ENCODE results near the gene MACROD2. TPM values are rescaled to one million over a fixed set of nuclear protein-coding genes. Genes with fewer than 3 reads are reported as not detected.
"Not testable (repeated sequence)": the region's sequence is repeated elsewhere in the genome, so short reads cannot be mapped to it uniquely, and the experiment has no call there.

Gene MACROD2
- total RNA-seq, 2 donors from 2014 or later = 0.95 to 4.2 TPM

DNA sequence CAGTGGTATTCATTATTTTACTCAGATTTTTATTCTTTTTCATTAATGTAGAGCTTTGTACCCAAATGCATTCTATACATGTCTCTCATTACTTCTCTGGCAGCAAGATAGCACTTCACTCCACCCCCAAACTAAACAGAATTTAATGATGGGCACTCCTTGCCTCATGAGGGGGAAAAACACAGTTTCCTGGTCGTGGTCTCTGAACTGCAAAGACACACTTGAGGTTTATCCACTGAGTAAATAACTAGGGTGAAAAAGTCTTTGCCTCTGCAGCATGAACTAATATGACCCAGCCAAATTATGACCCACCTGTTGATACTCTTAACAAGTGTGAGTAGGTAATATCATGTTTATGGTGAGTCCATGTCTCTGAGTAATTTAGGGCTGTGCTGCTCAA, 1127.3 kb downstream of the MACROD2 start:
- H3K27ac ChIP-seq = no peak overlapping the region
- TF ChIP-seq CTCF (IDR thresholded peaks at IDR 0.05) = no peak
- H3K4me1 ChIP-seq (ENCODE audit: control insufficient read depth in 1 of 2, low read depth in 2 of 2) = no peaks in the 10 kb centered on the region
- no peaks in the 10 kb centered on the region for H3K27me3 ChIP-seq (replicated peaks; ENCODE audit: insufficient read depth)
- ATAC-seq (ENCODE audit: insufficient number of reproducible peaks, low FRiP score, low read depth) = no peak
- H3K4me3 ChIP-seq = no peak overlapping the region
- H3K9me3 ChIP-seq = no peaks in the 10 kb centered on the region
- H3K36me3 ChIP-seq = no peaks in the 10 kb centered on the region
- no peak for DNase-seq (ENCODE audit: low spot score)

DNA sequence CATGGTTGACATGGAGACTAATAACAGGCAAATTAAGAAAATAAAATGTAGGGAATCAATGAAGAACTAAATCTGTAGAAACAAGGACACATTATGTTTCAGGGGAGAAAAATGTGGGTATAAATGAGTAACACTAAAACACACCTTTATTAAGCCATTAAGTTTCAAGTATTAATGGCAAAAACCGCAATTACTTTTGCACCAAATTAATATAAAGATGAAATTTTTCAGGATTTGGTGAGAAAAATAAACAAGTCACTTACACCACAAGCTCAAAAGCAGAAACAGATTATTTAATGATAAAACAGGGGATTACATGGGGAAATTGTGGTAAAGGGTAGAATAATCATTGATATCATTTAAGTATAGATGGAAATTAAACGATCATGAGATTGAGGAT, 1135.9 kb downstream of the MACROD2 start:
- no peak for TF ChIP-seq CTCF (IDR thresholded peaks at IDR 0.05)
- no peak for ATAC-seq (ENCODE audit: insufficient number of reproducible peaks, low FRiP score, low read depth)
- H3K4me1 ChIP-seq (ENCODE audit: control insufficient read depth in 1 of 2, low read depth in 2 of 2) = no peaks in the 10 kb centered on the region

GRCh38 chr20:15138548-15139126, 1143.3 kb downstream of the MACROD2 start:
- no peak for TF ChIP-seq CTCF (IDR thresholded peaks at IDR 0.05)
- ATAC-seq (ENCODE audit: insufficient number of reproducible peaks, low FRiP score, low read depth) (no peak), DNase-seq (ENCODE audit: low spot score) (no peak)
- no peak overlapping the region for H3K27ac ChIP-seq
- H3K27me3 ChIP-seq (replicated peaks; ENCODE audit: insufficient read depth) = no peaks in the 10 kb centered on the region
- no peak overlapping the region for H3K4me3 ChIP-seq
- no peaks in the 10 kb centered on the region for H3K4me1 ChIP-seq (ENCODE audit: control insufficient read depth in 1 of 2, low read depth in 2 of 2)
- H3K36me3 ChIP-seq = no peaks in the 10 kb centered on the region
- H3K9me3 ChIP-seq = no peaks in the 10 kb centered on the region

More for the DNA sequence above, 1135.9 kb downstream of the MACROD2 start:
- Histone ChIP-seq H3K27me3 (replicated peaks; ENCODE audit: insufficient read depth) (no peaks in the 10 kb centered on the region), H3K4me3 (no peak overlapping the region), H3K9me3 (no peaks in the 10 kb centered on the region), H3K27ac (no peak overlapping the region), H3K36me3 (no peaks in the 10 kb centered on the region)
- DNase-seq (ENCODE audit: low spot score) = no peak

- DNase-seq (ENCODE audit: low spot score) (no peak), ATAC-seq (ENCODE audit: insufficient number of reproducible peaks, low FRiP score, low read depth) (no peak)
- Histone ChIP-seq H3K27me3 (replicated peaks; ENCODE audit: insufficient read depth) (no peaks in the 10 kb centered on the region), H3K4me3 (no peak overlapping the region), H3K4me1 (ENCODE audit: control insufficient read depth in 1 of 2, low read depth in 2 of 2) (no peaks in the 10 kb centered on the region), H3K27ac (no peak overlapping the region), H3K36me3 (no peaks in the 10 kb centered on the region), H3K9me3 (no peaks in the 10 kb centered on the region)
- TF ChIP-seq CTCF (IDR thresholded peaks at IDR 0.05) = no peak
Observed at GRCh38 chr20:15139522-15139921, 1144.2 kb downstream of the MACROD2 start.

GRCh38 chr20:15140286-15140685, 1145.0 kb downstream of the MACROD2 start:
- Histone ChIP-seq H3K36me3 (no peaks in the 10 kb centered on the region), H3K4me1 (ENCODE audit: control insufficient read depth in 1 of 2, low read depth in 2 of 2) (no peaks in the 10 kb centered on the region), H3K4me3 (no peak overlapping the region), H3K27ac (no peak overlapping the region), H3K27me3 (replicated peaks; ENCODE audit: insufficient read depth) (no peaks in the 10 kb centered on the region), H3K9me3 (no peaks in the 10 kb centered on the region)
- ATAC-seq (ENCODE audit: insufficient number of reproducible peaks, low FRiP score, low read depth) (no peak), DNase-seq (ENCODE audit: low spot score) (no peak)
- no peak for TF ChIP-seq CTCF (IDR thresholded peaks at IDR 0.05)

GRCh38 chr20:15140940-15141339, 1145.6 kb downstream of the MACROD2 start:
- DNase-seq (ENCODE audit: low spot score); H3K36me3 ChIP-seq; H3K27ac ChIP-seq; H3K27me3 ChIP-seq (replicated peaks; ENCODE audit: insufficient read depth); H3K4me1 ChIP-seq (ENCODE audit: control insufficient read depth in 1 of 2, low read depth in 2 of 2); H3K4me3 ChIP-seq; H3K9me3 ChIP-seq; ATAC-seq (ENCODE audit: insufficient number of reproducible peaks, low FRiP score, low read depth): not testable (repeated sequence)
